ENCODE results near the gene TEX50.
"Not testable (repeated sequence)": the region's sequence is repeated elsewhere in the genome, so short reads cannot be mapped to it uniquely, and the experiment has no call there.

Gene TEX50

DNA sequence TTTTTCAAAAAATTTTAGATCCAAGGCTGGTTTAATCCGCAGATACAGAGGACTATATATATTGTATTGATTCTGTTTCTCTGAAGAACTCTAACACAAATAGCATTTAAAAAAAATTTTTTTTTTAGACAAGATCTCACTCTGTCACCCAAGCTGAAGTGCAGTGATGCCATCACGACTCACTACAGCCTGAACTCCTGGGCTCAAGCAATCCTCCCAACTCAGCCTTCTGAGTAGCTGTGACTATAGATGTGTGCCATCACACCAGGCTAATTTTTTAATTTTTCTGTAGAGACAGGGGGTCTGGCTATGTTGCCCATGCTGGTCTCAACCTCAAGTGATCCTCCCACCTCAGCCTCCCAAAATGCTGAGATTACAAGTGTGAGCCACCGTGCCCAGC lies 31.5 kb downstream of the TEX50 start:
- no peak for DNase-seq

DNA sequence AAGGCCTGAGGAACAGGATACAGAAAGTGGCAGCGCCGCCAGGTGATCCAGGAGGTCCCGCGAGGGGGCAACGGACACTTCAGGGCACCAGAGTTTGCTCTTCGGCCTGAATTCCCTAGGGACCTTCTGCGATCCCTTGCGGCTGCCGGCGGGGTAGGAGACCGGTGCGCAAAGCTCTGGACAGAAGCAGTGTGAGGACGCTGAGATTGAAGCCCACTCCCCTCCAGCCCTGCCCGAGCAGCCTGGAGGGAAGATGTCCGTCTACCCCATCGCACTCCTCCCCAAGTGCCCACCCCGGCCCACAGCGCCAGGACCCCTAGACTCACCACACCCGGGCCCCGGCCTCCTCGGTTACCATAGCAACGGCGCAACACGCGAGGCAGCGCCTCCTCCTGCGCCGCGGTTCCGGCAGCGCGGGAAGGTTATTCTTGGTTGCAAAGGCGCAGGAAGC lies 34.4 kb downstream of the TEX50 start, which contains the start of gene ANKRD45:
Gene ANKRD45 (minus strand): TSS at position 361 of the 451 bp plus-strand sequence. CDS start 10,433 bp downstream, outside the sequence.
- peak; percentile 30 for DNase-seq

DNA sequence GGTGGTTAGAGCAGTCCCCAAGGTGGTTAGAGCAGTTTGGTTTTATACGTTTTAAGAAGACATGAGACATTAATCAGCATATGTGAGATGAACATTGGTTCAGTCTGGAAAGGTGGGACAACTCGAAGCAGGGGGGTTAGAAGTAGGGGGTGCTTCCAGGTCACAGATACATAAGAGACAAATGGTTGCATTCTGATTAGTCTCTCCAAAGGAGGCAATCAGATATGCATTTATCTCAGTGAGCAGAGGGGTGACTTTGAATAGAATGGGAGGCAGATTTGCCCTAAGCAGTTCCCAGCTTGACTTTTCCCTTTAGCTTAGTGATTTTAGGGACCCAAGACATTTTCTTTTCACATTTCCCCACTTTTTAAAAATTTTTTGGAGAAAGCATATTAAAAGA lies 39.4 kb downstream of the TEX50 start:
- DNase-seq, result not testable (repeated sequence)

DNA sequence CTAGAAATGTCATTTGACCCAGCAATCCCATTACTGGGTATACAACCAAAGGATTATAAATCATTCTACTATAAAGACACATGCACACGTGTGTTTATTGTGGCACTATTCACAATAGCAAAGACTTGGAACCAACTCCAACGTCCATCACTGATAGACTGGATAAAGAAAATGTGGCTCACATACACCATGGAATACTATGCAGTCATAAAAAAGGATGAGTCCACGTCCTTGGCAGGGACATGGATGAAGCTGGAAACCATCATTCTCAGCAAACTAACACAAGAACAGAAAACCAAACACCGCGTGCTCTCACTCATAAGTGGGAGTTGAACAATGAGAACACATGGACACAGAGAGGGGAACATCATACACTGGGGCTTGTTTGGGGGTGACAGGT lies 45.0 kb downstream of the TEX50 start:
- not testable (repeated sequence) for DNase-seq

DNA sequence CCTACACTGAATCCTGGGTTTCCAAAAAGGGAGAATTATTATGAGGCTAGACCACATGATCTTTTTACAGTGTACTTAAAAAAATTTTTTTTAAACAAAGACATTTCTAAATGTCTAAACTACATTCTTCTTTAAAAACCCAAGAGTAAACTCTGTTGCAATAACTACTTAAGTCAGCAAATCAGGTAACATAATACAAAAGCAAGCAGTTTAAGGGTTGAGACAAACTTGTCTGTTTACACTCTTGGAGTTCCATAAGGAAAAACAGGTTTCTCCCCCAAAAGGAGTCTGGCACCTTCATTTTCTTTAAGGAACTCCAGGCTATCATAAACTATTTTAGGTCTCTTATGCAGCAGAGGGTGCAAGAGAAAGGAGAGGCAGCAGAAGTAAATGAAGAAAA lies 47.0 kb downstream of the TEX50 start:
- no peak for DNase-seq

DNA sequence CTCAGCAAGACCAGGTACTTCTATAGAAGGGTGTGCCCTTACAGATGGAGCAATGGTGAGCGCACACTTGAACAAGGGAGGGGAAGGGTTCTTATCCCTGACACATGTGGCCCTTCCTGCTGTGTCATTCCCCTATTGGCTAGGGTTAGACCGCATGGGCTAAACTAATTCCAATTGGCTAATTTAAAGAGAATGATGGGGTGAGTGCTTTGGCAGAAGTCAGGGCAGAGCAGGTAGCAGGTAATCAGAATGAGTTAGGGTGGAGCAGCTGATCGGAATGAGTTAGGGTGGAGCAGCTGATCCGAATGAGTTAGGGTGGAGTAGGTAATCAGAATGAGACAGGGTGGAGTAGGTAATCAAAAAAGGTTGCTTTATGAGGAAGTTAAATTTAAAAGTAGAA lies 48.7 kb downstream of the TEX50 start:
- not testable (repeated sequence) for DNase-seq

DNA sequence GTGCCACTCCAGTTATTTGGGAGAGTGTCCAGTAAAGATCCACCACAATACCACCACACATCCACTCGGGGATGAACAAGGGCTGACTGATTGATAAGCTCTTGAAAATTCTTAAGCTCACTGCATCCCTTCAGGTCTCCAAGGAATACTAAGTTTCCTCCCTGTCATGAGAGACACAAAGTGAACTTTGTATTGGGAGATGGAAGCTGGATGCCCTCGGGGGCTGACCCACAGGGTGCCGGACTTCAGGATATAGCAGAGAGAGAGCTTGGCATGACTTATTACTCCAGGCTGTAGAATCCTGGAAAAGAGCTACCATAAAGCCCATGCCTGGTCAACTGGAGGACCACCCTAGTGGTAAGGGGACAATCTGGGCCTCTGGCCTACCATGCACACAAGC lies 50.0 kb downstream of the TEX50 start:
- DNase-seq, result not testable (repeated sequence)

Data from NCI-H1417 treated with DMSO at 0.1 percent for 48 hours (cell line).